SK-N-SH (cell line): ENCODE measurements around the gene KRT16. TPM values are rescaled to one million over a fixed set of nuclear protein-coding genes. Genes with fewer than 3 reads are reported as not detected.

Experiments used
- CTCF ChIA-PET: fragments of 300-600, 350-600 bp; formaldehyde crosslinking; extraction: SDS; loops from one replicate; lab custom pipeline; 2021; lab: Yijun Ruan, JAX
- POLR2A ChIA-PET: fragments of 350-600 bp; sonication (Branson Sonifier 250); formaldehyde crosslinking; extraction: SDS; loops from one replicate; lab custom pipeline; 2020; ENCODE audit warnings: antibody characterized with exemption, inconsistent platforms; lab: Yijun Ruan, JAX
- DNase-seq: peaks from one replicate; pipeline ENCODE4 v3.0.0; 2012
- H2AFZ ChIP-seq: fragments of 200-600 bp; sonication (generic); 2 replicates; pipeline ENCODE4 v1.8.1; 2016; ENCODE audit warnings: antibody characterized with exemption, mild to moderate bottlenecking, low read depth
- H3F3A ChIP-seq: fragments of 200-600 bp; sonication (generic); replicated peaks from 2 replicates; pipeline ENCODE3; 2016; ENCODE audit warnings: antibody characterized with exemption, mild to moderate bottlenecking; ENCODE audit not compliant: insufficient read depth
- H3K27ac ChIP-seq, 2 experiments: fragments of 200-500 bp in 1 of 2; fragments of 200-600 bp in 1 of 2; sonication (Bioruptor generic) in 1 of 2; sonication (generic), shearing (Covaris generic) in 1 of 2; 2 replicates each; pipeline versions ENCODE4 v1.5.1 to v1.6.1; 2014 to 2016; ENCODE audit warnings: low read depth in 2 of 2, inconsistent platforms in 1 of 2, low read length in 1 of 2, mild to moderate bottlenecking in 1 of 2, mixed read lengths in 1 of 2
- H3K27me3 ChIP-seq: fragments of 200-600 bp; sonication (generic), shearing (Covaris generic); 2 replicates; pipeline ENCODE4 v1.6.1; 2016; ENCODE audit warnings: mixed run types; ENCODE audit not compliant: insufficient read depth
- H3K36me3 ChIP-seq, 2 experiments: fragments of 200-500 bp in 1 of 2; fragments of 200-600 bp in 1 of 2; sonication (Bioruptor generic) in 1 of 2; sonication (generic) in 1 of 2; replicated peaks in 1 of 2; 2 replicates each; pipeline versions ENCODE3 to v1.5.1; 2014 to 2016; ENCODE audit warnings: low read length in 1 of 2, mild to moderate bottlenecking in 1 of 2; ENCODE audit not compliant: insufficient read depth in 2 of 2, control insufficient read depth in 1 of 2
- H3K4me1 ChIP-seq, 2 experiments: fragments of 200-500 bp in 1 of 2; fragments of 200-600 bp in 1 of 2; sonication (Bioruptor generic) in 1 of 2; sonication (generic), shearing (Covaris generic) in 1 of 2; 2 replicates each; pipeline versions ENCODE4 v1.5.1 to v1.6.1; 2014 to 2016; ENCODE audit warnings: low read depth in 1 of 2, low read length in 1 of 2, mixed run types in 1 of 2; ENCODE audit not compliant: insufficient read depth in 2 of 2, control insufficient read depth in 1 of 2
- H3K4me2 ChIP-seq: fragments of 200-600 bp; sonication (generic), shearing (Covaris generic); 2 replicates; pipeline ENCODE4 v1.6.1; 2017; ENCODE audit warnings: mixed run types
- H3K4me3 ChIP-seq, 2 experiments: fragments of 200-500 bp in 1 of 2; fragments of 200-600 bp in 1 of 2; sonication (Bioruptor generic) in 1 of 2; sonication (generic), shearing (Covaris generic) in 1 of 2; 2 replicates each; pipeline versions ENCODE4 v1.5.1 to v1.8.1; 2014 to 2016; ENCODE audit warnings: low read depth in 2 of 2, inconsistent platforms in 1 of 2, low read length in 1 of 2, mild to moderate bottlenecking in 1 of 2, mixed read lengths in 1 of 2, moderate library complexity in 1 of 2
- H3K79me2 ChIP-seq: fragments of 200-600 bp; sonication (generic); 2 replicates; pipeline ENCODE4 v1.8.1; 2017; ENCODE audit warnings: mild to moderate bottlenecking; ENCODE audit not compliant: insufficient read depth
- H3K9ac ChIP-seq: fragments of 200-600 bp; sonication (generic); 2 replicates; pipeline ENCODE4 v1.6.1; 2017; ENCODE audit warnings: mixed run types
- H3K9me2 ChIP-seq: fragments of 200-600 bp; sonication (generic); 2 replicates; pipeline ENCODE4 v1.6.1; 2017; ENCODE audit warnings: mixed run types
- H3K9me3 ChIP-seq: fragments of 200-600 bp; sonication (generic); 2 replicates; pipeline ENCODE4 v1.6.1; 2017; ENCODE audit warnings: mixed run types, mild to moderate bottlenecking, moderate library complexity
- H4K20me1 ChIP-seq: fragments of 200-600 bp; sonication (generic); 2 replicates; pipeline ENCODE4 v1.6.1; 2017; ENCODE audit warnings: mild to moderate bottlenecking, mixed run types; ENCODE audit not compliant: insufficient read depth
- FOSL2 ChIP-seq: IDR thresholded peaks from 2 replicates; pipeline ENCODE4 v1.4.0; 2012; ENCODE audit warnings: low read depth, mild to moderate bottlenecking, moderate library complexity, borderline replicate concordance
- FOXJ3 ChIP-seq: sonication (generic); formaldehyde crosslinking; IDR thresholded peaks from 2 replicates; pipeline ENCODE4 v1.5.1; 2020; ENCODE audit warnings: mild to moderate bottlenecking, missing genetic modification reagents
- FOXM1 ChIP-seq: IDR thresholded peaks from 2 replicates; pipeline ENCODE4 v1.4.0; 2012; ENCODE audit warnings: low read depth, mild to moderate bottlenecking
- MEF2A ChIP-seq: IDR thresholded peaks from 2 replicates; pipeline ENCODE4 v1.4.0; 2012; ENCODE audit warnings: low read depth, borderline replicate concordance
- MXI1 ChIP-seq: IDR thresholded peaks from 2 replicates; pipeline ENCODE4 v1.6.1; 2012; ENCODE audit warnings: mild to moderate bottlenecking, low read depth, low read length, improper control_type of control experiment
- RAD21 ChIP-seq: IDR thresholded peaks from 2 replicates; pipeline ENCODE4 v1.6.1; 2012; ENCODE audit warnings: mild to moderate bottlenecking, low read length
- RCOR1 ChIP-seq: fragments of 150-350 bp; IDR thresholded peaks from 2 replicates; pipeline ENCODE4 v1.6.1; 2017; ENCODE audit warnings: antibody characterized with exemption, low read length
- RFX5 ChIP-seq: IDR thresholded peaks from 2 replicates; pipeline ENCODE4 v1.6.1; 2012; ENCODE audit warnings: mild to moderate bottlenecking, improper control_type of control experiment, low read length
- RXRA ChIP-seq: IDR thresholded peaks from 2 replicates; pipeline ENCODE4 v1.4.0; 2012; ENCODE audit warnings: low read depth, mild to moderate bottlenecking, borderline replicate concordance
- SIN3A ChIP-seq: IDR thresholded peaks from 2 replicates; pipeline ENCODE4 v1.6.1; 2012; ENCODE audit warnings: low read depth, mild to moderate bottlenecking, low read length, moderate library complexity, borderline replicate concordance
- TCF12 ChIP-seq: IDR thresholded peaks from 2 replicates; pipeline ENCODE4 v1.4.0; 2012
- WGBS: methylation state at CpG from one replicate; pipeline ENCODE4 v1.1.6; 2017; ENCODE audit warnings: low lambda C conversion rate; 5-methylcytosine and 5-hydroxymethylcytosine counted together
- polyA plus RNA-seq, 3 experiments: library from polyadenylated mRNA; depleted of rRNA; stranded (reverse); fragments of >200 nt; gene quantifications; 2 replicates each; pipeline ENCODE4 v1.2.3, GENCODE V29; 2012
- TF ChIP-seq, protein P1 (sequence below): IDR thresholded peaks from 2 replicates; pipeline ENCODE4; 2012
- TF ChIP-seq, protein P2 (sequence below): IDR thresholded peaks from 2 replicates; pipeline ENCODE4 v1.4.0; 2012; ENCODE audit warnings: low read depth, borderline replicate concordance
- TF ChIP-seq, protein P3 (sequence below): fragments of 200-600 bp; sonication (generic); IDR thresholded peaks from 2 replicates; pipeline ENCODE4 v1.6.1; 2017; ENCODE audit warnings: antibody characterized with exemption, mild to moderate bottlenecking, moderate library complexity

KRT16 gene
- polyA plus RNA-seq, 1 of the 3 experiments (the other 2 are of a cell fraction) = not detected

DNA sequence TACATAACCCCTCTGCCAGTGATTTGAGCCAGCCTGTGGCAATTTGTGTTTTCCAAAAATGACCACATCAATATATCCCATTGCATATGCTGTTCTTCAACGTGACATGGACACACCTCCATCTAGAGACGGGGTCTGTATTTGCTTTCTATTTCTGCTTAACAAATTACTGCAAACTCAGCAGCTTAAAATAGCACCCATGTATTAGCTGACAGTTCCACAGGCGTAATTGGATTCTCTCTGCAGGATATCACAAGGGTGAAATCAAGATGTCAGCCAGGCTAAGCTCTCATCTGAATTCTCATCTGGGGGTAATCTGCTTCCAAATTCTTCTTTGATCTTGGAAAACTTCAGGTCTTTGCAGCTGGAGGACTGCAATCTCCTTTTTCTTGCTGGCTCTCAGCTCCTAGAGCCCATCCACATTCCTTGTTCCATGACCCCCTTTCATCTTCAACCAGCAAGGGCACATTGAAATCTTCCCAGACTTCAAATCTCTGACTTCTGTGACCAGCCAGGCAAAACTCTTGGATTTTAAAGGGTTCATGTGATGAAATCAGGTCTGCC lies 48.9 kb downstream of the KRT16 start:
- Histone ChIP-seq H3F3A (no peaks in the 10 kb centered on the region), H4K20me1 (no peaks in the 10 kb centered on the region), H3K79me2 (no peaks in the 10 kb centered on the region), H3K4me2 (no peak overlapping the region), H3K36me3 (no peaks in the 10 kb centered on the region), H2AFZ (no peak overlapping the region), H3K4me3 (no peak overlapping the region), H3K9me3 (no peaks in the 10 kb centered on the region), H3K9ac (no peak overlapping the region), H3K27me3 (peaks cover 34% of the 10 kb centered on the region; the same call in 1 of the 2 replicates), H3K4me1 (no peaks in the 10 kb centered on the region), H3K27ac (no peak overlapping the region), H3K9me2 (no peaks in the 10 kb centered on the region)
- POLR2A ChIA-PET = no interaction called here
- TF ChIP-seq RCOR1 (no peak), FOXJ3 (CRISPR knock-in tag) (no peak), RAD21 (no peak), FOXM1 (no peak), TCF12 (no peak), MXI1 (no peak), RFX5 (no peak), RXRA (no peak), MEF2A (no peak), FOSL2 (no peak), SIN3A (no peak)
- TF ChIP-seq, protein P1, sequence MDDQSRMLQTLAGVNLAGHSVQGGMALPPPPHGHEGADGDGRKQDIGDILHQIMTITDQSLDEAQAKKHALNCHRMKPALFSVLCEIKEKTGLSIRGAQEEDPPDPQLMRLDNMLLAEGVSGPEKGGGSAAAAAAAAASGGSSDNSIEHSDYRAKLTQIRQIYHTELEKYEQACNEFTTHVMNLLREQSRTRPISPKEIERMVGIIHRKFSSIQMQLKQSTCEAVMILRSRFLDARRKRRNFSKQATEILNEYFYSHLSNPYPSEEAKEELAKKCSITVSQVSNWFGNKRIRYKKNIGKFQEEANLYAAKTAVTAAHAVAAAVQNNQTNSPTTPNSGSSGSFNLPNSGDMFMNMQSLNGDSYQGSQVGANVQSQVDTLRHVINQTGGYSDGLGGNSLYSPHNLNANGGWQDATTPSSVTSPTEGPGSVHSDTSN = no peak
- TF ChIP-seq, protein P2, sequence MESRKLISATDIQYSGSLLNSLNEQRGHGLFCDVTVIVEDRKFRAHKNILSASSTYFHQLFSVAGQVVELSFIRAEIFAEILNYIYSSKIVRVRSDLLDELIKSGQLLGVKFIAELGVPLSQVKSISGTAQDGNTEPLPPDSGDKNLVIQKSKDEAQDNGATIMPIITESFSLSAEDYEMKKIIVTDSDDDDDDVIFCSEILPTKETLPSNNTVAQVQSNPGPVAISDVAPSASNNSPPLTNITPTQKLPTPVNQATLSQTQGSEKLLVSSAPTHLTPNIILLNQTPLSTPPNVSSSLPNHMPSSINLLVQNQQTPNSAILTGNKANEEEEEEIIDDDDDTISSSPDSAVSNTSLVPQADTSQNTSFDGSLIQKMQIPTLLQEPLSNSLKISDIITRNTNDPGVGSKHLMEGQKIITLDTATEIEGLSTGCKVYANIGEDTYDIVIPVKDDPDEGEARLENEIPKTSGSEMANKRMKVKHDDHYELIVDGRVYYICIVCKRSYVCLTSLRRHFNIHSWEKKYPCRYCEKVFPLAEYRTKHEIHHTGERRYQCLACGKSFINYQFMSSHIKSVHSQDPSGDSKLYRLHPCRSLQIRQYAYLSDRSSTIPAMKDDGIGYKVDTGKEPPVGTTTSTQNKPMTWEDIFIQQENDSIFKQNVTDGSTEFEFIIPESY = no peak
- TF ChIP-seq, protein P3, sequence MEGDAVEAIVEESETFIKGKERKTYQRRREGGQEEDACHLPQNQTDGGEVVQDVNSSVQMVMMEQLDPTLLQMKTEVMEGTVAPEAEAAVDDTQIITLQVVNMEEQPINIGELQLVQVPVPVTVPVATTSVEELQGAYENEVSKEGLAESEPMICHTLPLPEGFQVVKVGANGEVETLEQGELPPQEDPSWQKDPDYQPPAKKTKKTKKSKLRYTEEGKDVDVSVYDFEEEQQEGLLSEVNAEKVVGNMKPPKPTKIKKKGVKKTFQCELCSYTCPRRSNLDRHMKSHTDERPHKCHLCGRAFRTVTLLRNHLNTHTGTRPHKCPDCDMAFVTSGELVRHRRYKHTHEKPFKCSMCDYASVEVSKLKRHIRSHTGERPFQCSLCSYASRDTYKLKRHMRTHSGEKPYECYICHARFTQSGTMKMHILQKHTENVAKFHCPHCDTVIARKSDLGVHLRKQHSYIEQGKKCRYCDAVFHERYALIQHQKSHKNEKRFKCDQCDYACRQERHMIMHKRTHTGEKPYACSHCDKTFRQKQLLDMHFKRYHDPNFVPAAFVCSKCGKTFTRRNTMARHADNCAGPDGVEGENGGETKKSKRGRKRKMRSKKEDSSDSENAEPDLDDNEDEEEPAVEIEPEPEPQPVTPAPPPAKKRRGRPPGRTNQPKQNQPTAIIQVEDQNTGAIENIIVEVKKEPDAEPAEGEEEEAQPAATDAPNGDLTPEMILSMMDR = no peak
- CTCF ChIA-PET = interaction anchor here (1.3 to 25.5 kb wide), 5 partner anchors 15 to 99 kb away, joined by 5 to 646 read pairs (median 15); no protein-coding TSS in a partner anchor
- 23% methylated on average over 3 of the region's 3 CpGs for WGBS
- no peak for DNase-seq
